ENCODE results near the gene MINDY4.
A peak's percentile ranks its signal among the peaks of the same experiment; 100 is the strongest.

MINDY4 gene

DNA sequence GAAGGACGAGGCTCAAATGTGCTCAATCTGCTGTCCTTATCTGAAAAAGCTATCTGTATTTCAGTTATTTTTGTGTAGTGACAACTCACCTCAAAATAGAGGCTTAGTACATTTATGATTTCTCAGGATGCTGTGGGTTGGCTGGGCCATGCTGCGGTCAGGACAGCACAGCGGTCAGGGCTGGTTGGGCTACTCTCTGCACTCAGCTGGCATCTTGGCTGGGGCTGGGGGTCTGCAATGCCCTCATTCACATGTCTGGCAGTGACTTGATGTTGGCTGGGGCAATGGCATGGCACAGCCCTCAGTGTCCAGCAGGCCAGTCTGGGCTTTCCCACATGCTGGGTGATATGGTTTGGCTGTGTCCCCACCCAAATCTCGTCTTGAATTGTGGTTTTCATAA is 34.9 kb upstream of the MINDY4 start:
- no peaks in the 10 kb centered on the region for H3K27me3 ChIP-seq (ENCODE audit: insufficient read depth, low read depth, severe bottlenecking)
- peak overlapping the region; percentile 66 for H3K27ac ChIP-seq
- no peak for TF ChIP-seq CTCF (IDR thresholded peaks at IDR 0.05; ENCODE audit: low read depth, low read length)
- H3K36me3 ChIP-seq: no peaks in the 10 kb centered on the region
- no peak overlapping the region for H3K4me3 ChIP-seq (ENCODE audit: low read depth, low read length)
- no peak for DNase-seq
- no peaks in the 10 kb centered on the region for H3K9me3 ChIP-seq (ENCODE audit: severe bottlenecking)

GRCh38 chr7:30738026-30738915 is 32.9 kb upstream of the MINDY4 start:
- no peak for DNase-seq
- Histone ChIP-seq H3K36me3 (no peaks in the 10 kb centered on the region), H3K4me3 (ENCODE audit: low read depth, low read length) (no peak overlapping the region), H3K9me3 (ENCODE audit: severe bottlenecking) (no peaks in the 10 kb centered on the region), H3K27ac (no peak overlapping the region), H3K27me3 (ENCODE audit: insufficient read depth, low read depth, severe bottlenecking) (no peaks in the 10 kb centered on the region)
- TF ChIP-seq CTCF (IDR thresholded peaks at IDR 0.05; ENCODE audit: low read depth, low read length): no peak

DNA sequence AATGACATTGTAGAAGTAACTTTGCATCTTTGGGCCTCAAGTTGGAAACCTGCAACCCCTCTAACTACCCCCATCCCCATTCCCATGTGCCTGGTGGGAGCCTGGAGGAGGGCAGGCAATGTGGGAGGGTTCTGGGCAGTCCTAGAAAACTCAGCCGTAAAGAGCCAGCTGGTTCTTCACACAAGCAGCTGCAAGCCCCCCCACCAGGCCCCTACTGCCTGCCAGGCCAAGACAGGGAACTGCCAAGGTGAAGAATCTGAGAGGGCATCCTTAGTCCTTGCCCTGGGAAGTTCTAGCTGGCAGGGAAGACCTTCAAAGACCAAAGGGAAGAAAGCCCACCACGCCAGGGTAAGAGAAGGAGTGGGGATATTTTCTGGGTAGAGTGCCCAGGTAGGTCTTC is 31.5 kb upstream of the MINDY4 start:
- no peak for TF ChIP-seq CTCF (IDR thresholded peaks at IDR 0.05; ENCODE audit: low read depth, low read length)
- no peaks in the 10 kb centered on the region for H3K36me3 ChIP-seq
- H3K4me3 ChIP-seq (ENCODE audit: low read depth, low read length): no peak overlapping the region
- DNase-seq: no peak
- no peaks in the 10 kb centered on the region for H3K27me3 ChIP-seq (ENCODE audit: insufficient read depth, low read depth, severe bottlenecking)
- H3K27ac ChIP-seq: no peak overlapping the region
- H3K9me3 ChIP-seq (ENCODE audit: severe bottlenecking): no peaks in the 10 kb centered on the region

GRCh38 chr7:30740417-30741181 is 30.6 kb upstream of the MINDY4 start:
- Histone ChIP-seq H3K27me3 (ENCODE audit: insufficient read depth, low read depth, severe bottlenecking) (no peaks in the 10 kb centered on the region), H3K4me3 (ENCODE audit: low read depth, low read length) (no peak overlapping the region), H3K27ac (no peak overlapping the region), H3K36me3 (no peaks in the 10 kb centered on the region), H3K9me3 (ENCODE audit: severe bottlenecking) (no peaks in the 10 kb centered on the region)
- peak; percentile 97 for TF ChIP-seq CTCF (IDR thresholded peaks at IDR 0.05; ENCODE audit: low read depth, low read length)
- peak; percentile 73 for DNase-seq

- Histone ChIP-seq H3K27me3 (ENCODE audit: insufficient read depth, low read depth, severe bottlenecking) (no peaks in the 10 kb centered on the region), H3K27ac (no peak overlapping the region), H3K4me3 (ENCODE audit: low read depth, low read length) (no peak overlapping the region), H3K36me3 (no peaks in the 10 kb centered on the region), H3K9me3 (ENCODE audit: severe bottlenecking) (no peaks in the 10 kb centered on the region)
- no peak for TF ChIP-seq CTCF (IDR thresholded peaks at IDR 0.05; ENCODE audit: low read depth, low read length)
- no peak for DNase-seq
These were observed 29.9 kb upstream of the MINDY4 start for GRCh38 chr7:30741289-30741688.
